ENCODE data around the gene RBCK1. TPM values are rescaled to one million over a fixed set of nuclear protein-coding genes. Genes with fewer than 3 reads are reported as not detected.

Gene RBCK1
- total RNA-seq, 1 donor from 2014 or later = 111 TPM

DNA sequence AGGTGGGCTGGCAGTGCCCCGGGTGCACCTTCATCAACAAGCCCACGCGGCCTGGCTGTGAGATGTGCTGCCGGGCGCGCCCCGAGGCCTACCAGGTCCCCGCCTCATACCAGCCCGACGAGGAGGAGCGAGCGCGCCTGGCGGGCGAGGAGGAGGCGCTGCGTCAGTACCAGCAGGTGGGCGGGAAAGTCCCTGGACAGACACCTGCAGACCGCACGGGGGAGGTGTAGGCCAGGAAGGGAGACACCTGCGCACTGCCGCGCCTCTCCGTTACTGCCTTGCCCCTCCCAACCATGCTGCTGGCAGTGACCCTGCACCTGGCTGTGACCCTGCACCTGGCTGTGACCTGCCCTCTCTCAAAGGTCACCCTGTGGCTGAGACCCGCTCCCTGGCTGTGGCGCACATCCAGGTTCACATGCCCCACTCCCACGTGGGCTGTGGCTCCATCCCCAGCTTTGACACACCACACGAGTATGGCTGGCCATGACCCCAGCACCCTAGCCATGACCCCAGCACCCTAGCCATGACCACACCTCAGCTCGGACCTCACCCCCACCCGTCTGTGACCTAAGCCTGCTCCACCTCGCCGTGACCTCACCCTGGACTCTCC lies 11.6 kb downstream of the RBCK1 start:
- no peak for DNase-seq

DNA sequence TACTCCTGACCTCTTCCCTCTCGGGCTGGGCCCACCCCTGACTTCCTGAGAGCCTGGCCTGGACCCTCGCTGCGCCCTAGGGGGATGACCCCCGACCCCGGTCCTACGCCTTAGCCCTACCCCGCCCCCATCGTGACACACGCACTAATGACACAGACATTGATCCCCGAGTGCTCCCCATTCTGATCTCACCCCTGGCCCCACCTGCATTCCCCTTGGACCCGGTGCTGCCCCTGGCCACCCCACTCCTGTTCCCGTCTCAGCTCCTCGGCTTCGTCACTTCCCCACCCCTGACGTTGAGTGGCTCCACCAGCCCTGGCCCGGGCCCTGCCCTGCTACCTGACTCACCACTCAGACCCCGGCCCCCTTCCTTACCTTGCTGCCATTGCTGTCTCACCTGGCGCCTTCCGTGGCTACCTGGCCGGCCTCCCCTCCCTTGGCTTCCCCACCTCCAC lies 12.1 kb downstream of the RBCK1 start:
- DNase-seq = no peak

- no peak for DNase-seq
Observed at GRCh38 chr20:420721-421574, 12.8 kb downstream of the RBCK1 start.

DNA sequence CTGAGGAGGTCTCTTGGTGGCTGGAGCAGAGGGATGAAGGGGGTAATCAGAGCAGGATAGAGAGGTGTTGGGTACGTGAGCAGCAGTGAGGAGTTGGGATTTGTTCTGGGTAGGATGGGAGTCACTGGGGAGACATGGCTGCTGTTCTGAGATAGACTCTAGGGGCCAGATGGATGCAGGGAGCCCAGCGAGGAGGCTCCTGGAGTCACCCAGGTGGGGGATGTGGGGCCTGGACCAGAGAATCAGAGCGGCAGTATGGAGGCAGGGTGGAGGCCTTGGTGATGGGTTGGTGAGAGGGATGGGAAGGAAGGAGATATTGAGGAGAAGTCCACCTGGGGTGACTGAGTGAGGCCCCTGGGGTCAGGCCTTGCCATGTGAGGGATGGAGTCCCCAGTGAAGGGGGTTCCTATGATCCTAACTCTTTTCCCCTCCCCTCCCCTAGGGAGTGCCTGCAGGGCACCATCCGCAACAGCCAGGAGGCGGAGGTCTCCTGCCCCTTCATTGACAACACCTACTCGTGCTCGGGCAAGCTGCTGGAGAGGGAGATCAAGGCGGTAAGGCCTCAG lies 13.7 kb downstream of the RBCK1 start:
- no peak for DNase-seq

DNA sequence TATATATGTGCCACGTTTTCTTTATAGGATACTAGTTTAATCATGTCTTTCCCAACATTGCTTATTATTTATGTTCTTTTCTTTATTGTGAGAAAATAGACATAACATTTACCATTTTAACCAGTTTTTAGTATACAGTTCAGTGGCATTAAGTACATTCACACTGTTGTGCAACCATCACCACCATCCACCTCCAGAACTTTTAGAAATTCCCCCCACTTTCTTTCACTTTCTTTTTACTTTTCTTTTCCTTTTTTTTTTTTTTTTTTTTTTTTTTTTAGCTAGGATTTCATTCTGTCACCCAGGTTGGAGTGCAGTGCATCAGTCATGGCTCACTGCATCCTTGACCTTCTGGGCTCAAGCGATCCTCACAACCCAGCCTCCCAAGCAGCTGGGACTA lies 18.5 kb downstream of the RBCK1 start:
- DNase-seq = no peak

DNA sequence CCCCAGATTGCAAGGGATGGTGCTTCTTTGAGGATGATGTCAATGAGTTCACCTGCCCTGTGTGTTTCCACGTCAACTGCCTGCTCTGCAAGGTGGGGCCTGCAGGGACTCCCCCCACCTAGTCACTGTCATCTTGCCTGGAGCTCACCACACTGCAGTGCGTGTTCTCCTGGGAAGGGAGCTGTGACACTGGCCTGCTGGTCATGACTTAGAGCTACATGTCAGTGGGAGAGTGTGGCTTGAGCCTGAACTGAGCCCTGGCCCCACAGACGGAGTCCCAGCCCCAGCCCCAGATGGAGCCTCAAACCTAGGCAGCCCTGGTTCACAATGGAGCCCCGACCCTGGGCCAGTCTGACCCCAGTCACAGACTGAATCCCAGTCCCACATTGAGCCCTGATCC lies 19.3 kb downstream of the RBCK1 start:
- DNase-seq = no peak

GRCh38 chr20:427849-428657 lies 20.0 kb downstream of the RBCK1 start:
- DNase-seq = no peak

DNA sequence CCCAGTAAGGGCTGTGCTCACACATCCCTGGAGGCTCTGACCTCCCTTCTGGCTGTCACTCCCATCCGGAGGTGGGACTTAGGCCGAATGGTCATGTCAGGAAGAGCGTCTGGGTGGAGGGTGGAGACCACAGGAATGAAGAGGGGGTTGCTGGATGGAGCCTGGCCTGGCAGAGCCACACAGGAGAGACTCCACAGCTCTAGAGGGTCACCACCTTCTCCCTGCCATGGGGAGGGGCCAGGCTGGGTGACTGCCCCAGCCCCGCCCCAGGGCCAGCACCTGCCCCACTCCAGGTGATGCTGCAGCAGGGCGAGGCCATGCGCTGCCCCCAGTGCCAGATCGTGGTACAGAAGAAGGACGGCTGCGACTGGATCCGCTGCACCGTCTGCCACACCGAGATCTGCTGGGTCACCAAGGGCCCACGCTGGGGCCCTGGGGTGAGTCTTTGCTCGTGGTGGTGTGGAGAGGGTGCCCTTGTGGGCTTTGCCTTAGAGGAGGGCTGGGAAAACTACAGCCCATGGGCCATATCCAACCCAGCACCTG lies 20.6 kb downstream of the RBCK1 start:
- DNase-seq = no peak

DNA sequence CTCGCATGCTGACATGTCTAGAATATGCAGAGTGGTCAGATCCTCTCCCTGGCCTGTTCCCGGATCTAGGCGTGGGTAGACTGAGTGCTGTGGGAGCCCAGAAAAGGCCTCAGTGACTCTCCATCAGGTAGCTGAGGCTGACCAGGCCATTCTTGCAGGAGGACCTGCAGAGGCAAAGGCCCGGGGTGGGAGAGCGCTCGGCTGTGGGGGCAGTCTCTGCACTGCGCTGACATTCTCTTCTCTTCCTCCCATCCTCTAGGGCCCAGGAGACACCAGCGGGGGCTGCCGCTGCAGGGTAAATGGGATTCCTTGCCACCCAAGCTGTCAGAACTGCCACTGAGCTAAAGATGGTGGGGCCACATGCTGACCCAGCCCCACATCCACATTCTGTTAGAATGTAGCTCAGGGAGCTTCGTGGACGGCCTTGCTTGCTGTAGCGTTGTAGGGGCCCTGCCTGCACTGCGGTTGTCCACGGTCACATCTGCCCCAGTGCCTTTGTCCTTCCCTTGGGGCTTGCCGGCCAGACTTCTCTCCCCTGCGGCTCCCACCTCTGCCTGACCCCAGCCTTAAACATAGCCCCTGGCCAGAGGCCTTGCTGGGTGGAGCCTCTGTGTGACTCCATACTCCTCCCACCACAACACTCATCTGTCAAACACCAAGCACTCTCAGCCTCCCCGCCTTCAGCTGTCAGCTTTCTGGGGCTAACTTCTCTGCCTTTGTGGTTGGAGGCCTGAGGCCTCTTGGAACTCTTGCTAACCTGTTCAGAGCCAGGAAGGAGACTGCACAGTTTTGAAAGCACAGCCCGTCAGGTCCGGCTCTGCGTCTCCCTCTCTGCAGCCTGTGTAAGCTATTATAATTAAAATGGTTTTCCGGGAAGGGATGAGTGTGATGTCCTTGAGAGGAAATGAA lies 22.2 kb downstream of the RBCK1 start:
- no peak for DNase-seq

GRCh38 chr20:431012-431904 lies 23.2 kb downstream of the RBCK1 start:
- DNase-seq = peak; percentile 94

- no peak for DNase-seq
Observed at GRCh38 chr20:432208-432607, 24.1 kb downstream of the RBCK1 start.

DNA sequence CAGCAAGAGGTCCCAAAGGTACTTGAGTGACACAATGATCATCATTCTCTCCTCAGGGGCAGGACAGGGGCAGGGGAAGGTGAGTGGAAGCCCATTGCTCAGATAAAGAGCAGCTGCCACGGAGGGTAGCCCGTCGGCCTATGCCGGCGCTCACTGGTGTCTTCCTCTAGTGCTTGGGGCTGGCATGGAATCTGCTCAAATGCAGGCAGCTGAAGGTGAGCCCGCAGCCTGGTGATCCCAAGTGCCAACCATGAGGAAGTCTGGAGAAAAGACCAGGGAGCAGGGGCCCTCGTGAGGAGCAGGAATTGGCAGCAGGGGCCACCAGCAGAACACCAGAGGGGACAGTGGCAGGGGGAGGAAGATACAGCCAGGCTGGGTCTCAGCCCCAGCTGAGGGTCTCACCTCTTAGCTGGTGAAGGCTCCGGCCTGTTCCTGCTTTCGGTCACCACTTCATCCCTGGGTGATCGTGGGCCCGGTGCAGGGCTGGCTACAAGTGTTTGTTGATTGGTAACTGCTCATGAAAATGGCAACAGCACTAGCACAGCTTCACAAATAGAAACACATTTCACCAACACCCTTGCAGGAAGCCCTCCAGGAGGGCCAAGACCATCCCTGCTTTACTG lies 24.7 kb downstream of the RBCK1 start:
- DNase-seq = no peak

DNA sequence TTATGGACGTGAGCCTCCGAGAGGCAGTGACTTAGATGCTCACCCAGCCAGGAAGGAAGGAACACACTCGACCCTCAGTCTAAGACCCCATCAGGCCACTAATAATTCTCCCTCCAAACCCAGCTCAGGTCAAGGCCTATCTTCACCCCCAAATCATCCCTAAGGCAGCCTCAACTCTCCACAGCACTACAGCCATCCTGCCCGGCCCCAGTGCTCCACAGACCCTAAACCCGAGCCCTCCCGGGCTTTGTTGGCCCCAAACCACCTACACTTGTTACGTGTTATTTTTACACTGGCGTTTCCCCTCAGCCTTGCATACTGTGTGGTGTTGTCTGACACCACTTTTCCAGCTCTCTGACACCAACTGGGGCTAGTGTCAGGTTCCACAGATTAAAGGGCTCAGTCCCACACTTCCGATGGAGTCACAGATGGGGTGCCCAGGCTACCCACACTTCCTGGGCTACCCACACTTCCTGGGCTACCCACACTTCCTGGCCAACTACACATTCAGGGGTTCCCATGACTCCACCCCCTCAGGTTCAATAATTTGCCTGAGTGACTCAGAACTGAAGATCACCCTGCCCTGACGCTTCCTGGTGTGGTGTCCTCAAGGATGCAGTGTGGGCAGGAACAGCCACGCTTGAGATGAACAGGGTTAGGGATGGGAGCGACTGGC lies 25.3 kb downstream of the RBCK1 start:
- no peak for DNase-seq

GRCh38 chr20:434221-434620 lies 26.1 kb downstream of the RBCK1 start:
- DNase-seq = no peak

DNA sequence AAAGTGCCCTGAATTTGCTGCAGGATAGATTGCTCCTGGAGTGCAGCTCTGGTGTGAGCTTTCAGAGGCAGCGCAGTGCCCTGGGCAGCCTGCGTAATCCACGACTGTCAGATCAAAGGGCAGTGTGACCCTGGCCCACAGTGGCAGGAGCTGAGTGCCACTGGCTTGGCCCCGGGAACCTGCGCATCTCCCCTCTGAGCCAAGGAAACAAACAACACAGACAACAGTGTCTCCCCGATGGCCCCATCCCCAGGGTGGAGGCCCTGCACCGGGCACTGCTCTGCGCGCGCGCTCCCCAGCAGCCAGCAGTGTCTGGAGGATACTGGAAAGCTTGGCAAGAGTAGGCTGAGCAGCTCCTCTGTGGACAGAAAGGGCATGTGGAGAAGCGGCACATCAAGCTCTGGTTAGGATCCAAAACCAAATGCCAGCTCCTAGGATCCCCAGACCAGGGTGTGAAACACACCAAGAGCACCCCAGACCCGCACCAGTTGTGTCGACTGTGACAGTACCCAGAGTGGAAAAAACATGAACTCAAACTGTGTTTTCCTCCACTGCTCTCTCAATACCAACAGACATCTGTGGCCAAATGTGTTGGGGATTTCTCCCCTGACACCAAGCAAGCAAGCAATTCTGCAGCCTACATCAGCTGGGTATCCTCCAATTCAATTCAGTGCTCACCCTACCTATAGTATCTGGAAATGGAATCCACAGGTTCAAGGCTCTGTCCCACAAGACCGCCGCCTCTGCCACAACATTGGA lies 26.7 kb downstream of the RBCK1 start:
- DNase-seq = no peak

DNA sequence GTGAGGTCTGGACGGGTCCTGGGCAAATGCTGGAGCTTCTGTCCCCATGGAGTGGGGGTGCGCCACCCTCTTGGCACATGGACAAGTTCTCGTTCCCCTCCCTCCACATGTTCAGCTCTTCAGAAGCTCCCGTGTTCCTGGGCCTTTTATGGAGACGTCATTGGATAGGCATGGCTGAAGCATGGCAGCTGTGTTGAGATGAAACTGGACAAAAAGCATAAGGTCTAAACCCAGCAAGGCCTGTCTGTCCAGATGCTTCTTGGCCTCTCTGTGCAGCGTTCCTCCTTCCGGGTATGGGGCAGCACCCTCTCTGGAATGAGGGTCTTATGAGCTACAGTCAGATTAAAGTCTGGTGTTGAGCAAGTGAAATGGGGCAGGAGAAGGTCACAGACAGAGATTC lies 27.5 kb downstream of the RBCK1 start:
- DNase-seq = no peak

DNA sequence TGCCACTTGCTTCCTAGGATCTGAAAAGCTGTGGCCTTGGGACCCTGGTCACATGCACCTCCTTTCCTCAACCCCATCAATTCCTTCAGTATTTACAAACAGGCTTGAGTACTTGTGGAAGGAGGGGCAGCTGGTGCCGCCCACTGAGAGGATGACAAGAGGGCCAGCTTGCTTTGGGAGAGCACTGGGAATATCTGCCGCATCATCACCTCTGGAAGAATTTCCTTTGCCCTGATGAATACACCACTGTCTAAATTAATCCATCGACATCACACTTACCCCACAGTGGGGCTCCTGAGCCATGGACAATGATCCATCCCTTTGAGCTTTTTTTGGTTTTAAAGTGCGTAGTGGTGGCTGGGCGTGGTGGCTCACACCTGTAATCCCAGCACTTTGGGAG lies 28.4 kb downstream of the RBCK1 start:
- no peak for DNase-seq

DNA sequence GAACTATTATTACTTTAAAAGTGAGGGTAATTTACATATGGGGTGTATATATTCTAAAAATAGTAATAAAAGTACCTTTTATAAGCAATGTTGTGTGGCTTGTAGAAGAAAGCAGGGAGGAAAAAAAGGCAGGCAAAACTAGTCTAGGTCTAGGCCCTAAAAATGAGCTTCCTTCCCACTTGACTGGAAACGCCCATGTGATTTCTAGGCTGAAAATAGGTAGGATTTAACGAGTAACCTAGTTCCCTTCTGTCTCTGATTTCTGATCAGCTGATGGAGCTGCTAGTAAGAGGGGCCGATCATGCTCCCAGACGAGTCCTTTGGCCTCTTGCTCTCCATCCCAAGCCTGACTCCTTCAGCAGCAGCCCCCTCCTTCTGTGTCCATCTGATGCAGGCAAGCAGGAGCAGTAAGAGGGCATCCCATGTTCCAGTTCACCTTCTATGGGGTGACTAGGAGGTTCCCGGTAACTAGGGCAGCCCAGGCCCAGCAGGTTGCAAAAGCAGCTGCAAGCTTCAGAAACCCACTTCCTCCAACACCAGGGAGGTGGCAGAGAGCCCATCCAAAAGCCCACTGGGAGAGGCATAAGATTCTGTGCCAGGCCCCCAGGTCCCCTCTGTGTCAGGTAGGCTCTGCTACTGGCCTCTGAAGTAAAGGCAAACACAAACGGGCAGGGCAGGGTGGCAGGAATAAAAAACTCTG lies 29.8 kb downstream of the RBCK1 start:
- no peak for DNase-seq

Data from dermis blood vessel endothelial cell (primary cell).